Measurements from ENCODE around the gene DSCAML1. TPM values are rescaled to one million over a fixed set of nuclear protein-coding genes. Genes with fewer than 3 reads are reported as not detected.

DSCAML1 gene
- total and polyA plus RNA-seq, 2 of the 8 experiments (the other 6 are each of a cell fraction or from before 2014, with no cell fraction given) = 0.19 to 0.24 TPM

DNA sequence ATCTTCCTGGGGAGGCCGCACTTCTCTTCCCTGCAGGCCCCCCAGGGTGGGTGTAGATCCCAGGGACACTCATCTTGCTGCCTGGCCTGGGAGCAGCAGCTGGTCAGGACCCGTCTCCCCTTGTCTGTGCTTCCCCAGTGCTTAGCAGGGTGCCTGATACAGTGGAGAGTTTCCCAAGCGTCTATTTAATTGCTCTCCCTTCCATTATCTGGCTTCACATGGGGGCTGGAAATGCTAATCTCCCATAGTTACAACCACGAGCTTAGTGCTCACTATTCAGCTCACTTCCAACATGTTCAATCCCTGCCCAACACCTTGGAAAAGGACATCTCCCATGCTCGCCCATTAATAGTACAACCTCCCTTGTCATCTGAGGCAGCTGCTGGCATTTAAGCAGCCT is 100.5 kb downstream of the DSCAML1 start:
- Histone ChIP-seq H3K14ac (ENCODE audit: insufficient read length) (no peak overlapping the region), H3K36me3 (ENCODE audit: control insufficient read depth in 2 of 4, insufficient read depth in 4 of 4, low read length in 3 of 4) (no peaks in the 10 kb centered on the region), H4K5ac (ENCODE audit: insufficient read length, low read depth, low read length) (no peak overlapping the region), H2BK20ac (ENCODE audit: low read length) (no peak overlapping the region), H2AK5ac (ENCODE audit: low read depth, low read length) (no peak overlapping the region; the same call in 1 of the 2 replicates), H2BK12ac (ENCODE audit: low read depth, low read length) (no peak overlapping the region), H3K4me1 (replicated peaks in 1 of 4; ENCODE audit: control insufficient read depth in 3 of 4, insufficient read depth in 4 of 4, low read length in 3 of 4) (peaks cover 0 to 12% (median 7%) of the 10 kb centered on the region in 4 experiments; a peak in 5 of 7 replicates), H2BK5ac (ENCODE audit: low read depth, low read length) (no peak overlapping the region), H3K4me3 (ENCODE audit: extremely low read depth in 1 of 4, insufficient read depth in 2 of 4, low read depth in 3 of 4, low read length in 4 of 4) (no peak overlapping the region), H3K23ac (ENCODE audit: insufficient read length) (no peak overlapping the region), H2BK15ac (ENCODE audit: low read length) (no peak overlapping the region), H3K27me3 (replicated peaks in 1 of 4; ENCODE audit: control insufficient read depth in 3 of 4, extremely low read depth in 1 of 4, insufficient read depth in 3 of 4, low read length in 3 of 4) (0 out of 7 replicates have a peak, but pooled peaks cover 0 to 3% (median 0%) of the 10 kb centered on the region in 4 experiments), H3K4ac (replicated peaks; ENCODE audit: insufficient read length, low read depth, low read length) (no peak overlapping the region), H3K18ac (ENCODE audit: extremely low read depth, low read length) (no peak overlapping the region; the same call in 1 of the 2 replicates), H4K91ac (replicated peaks; ENCODE audit: insufficient read length, low read length) (peak overlapping the region; percentile 18), H3K79me2 (ENCODE audit: control insufficient read depth in 1 of 2, insufficient read depth in 2 of 2, low read length in 2 of 2) (no peaks in the 10 kb centered on the region), H2AFZ (ENCODE audit: low read length) (no peak overlapping the region), H4K8ac (ENCODE audit: extremely low read depth, insufficient read depth, low read length) (no peak overlapping the region), H3K56ac (replicated peaks; ENCODE audit: insufficient read length, low read depth, low read length) (no peak overlapping the region), H3K9ac (replicated peaks in 1 of 4; ENCODE audit: extremely low read depth in 1 of 4, low read depth in 3 of 4, low read length in 3 of 4) (no peak overlapping the region; a peak in 1 of 7 replicates), H3K27ac (ENCODE audit: low read depth, low read length) (no peak overlapping the region), H3K79me1 (ENCODE audit: low read depth, low read length) (no peaks in the 10 kb centered on the region), H3K23me2 (ENCODE audit: low read depth, low read length) (no peaks in the 10 kb centered on the region), H3K9me3 (ENCODE audit: insufficient read depth in 2 of 2, low read depth in 1 of 2, low read length in 1 of 2) (no peaks in the 10 kb centered on the region), H3K4me2 (ENCODE audit: insufficient read depth in 1 of 2, low read depth in 2 of 2, low read length in 2 of 2) (peak overlapping the region; percentile 33 to 38; a peak in 3 of 4 replicates), H2BK120ac (replicated peaks; ENCODE audit: low read depth, low read length) (no peak overlapping the region), H4K20me1 (replicated peaks in 1 of 2; ENCODE audit: control insufficient read depth in 1 of 2, insufficient read depth in 2 of 2, low read length in 2 of 2) (no peaks in the 10 kb centered on the region)
- no peak for FAIRE-seq
- DNase-seq (ENCODE audit: low read depth in 1 of 2, low spot score in 2 of 2) = no peak
- 63% methylated on average over 5 of the region's 5 CpGs; no CpG with 5 or more reads in 1 of the 2 experiments for WGBS, 2 experiments (ENCODE audit: extremely low coverage in 1 of 2, insufficient coverage in 1 of 2, insufficient read length in 1 of 2, insufficient replicate concordance in 2 of 2, low coverage in 1 of 2, low lambda C conversion rate in 2 of 2, missing lambda C conversion rate in 1 of 2)
- ChIA-PET POLR2A (ENCODE audit: partially characterized antibody) (no interaction called here), CTCF (ENCODE audit: partially characterized antibody) (interaction anchor here (0.8 to 2.2 kb wide), 7 partner anchors 10 to 270 kb away, joined by 3 to 10 read pairs (median 4); no protein-coding TSS in a partner anchor)
- TF ChIP-seq SIRT6 (IDR thresholded peaks at IDR 0.05; ENCODE audit: low read length) (no peak), JUND (IDR thresholded peaks at IDR 0.05; ENCODE audit: low read length) (no peak), RNF2 (IDR thresholded peaks at IDR 0.05; ENCODE audit: borderline replicate concordance, low read depth, low read length, missing control alignments, poor library complexity, severe bottlenecking) (no peak), MAX (IDR thresholded peaks at IDR 0.05) (no peak), MAFK (IDR thresholded peaks at IDR 0.05; ENCODE audit: low read depth, low read length) (no peak), CHD2 (IDR thresholded peaks at IDR 0.05; ENCODE audit: low read length) (no peak), BRCA1 (IDR thresholded peaks at IDR 0.05; ENCODE audit: low read depth, low read length) (no peak), NRF1 (IDR thresholded peaks at IDR 0.05; ENCODE audit: low read depth, low read length) (no peak), RXRA (IDR thresholded peaks at IDR 0.05; ENCODE audit: insufficient read depth, low read depth, low read length) (no peak), CBX5 (IDR thresholded peaks at IDR 0.05; ENCODE audit: low read depth, low read length) (no peak), E2F6 (IDR thresholded peaks at IDR 0.05) (no peak), HDAC2 (IDR thresholded peaks at IDR 0.05; ENCODE audit: borderline replicate concordance in 1 of 2, low read depth in 2 of 2, low read length in 2 of 2) (no peak), SP2 (IDR thresholded peaks at IDR 0.05; ENCODE audit: low read length) (no peak)

Data from H1 (cell line).